ENCODE data around the gene LAMC1.

LAMC1 gene

GRCh38 chr1:183152180-183152579, 129.0 kb downstream of the LAMC1 start:
- DNase-seq, result no peak

- no peak for DNase-seq
Observed at GRCh38 chr1:183155939-183156338, 132.7 kb downstream of the LAMC1 start.

DNA sequence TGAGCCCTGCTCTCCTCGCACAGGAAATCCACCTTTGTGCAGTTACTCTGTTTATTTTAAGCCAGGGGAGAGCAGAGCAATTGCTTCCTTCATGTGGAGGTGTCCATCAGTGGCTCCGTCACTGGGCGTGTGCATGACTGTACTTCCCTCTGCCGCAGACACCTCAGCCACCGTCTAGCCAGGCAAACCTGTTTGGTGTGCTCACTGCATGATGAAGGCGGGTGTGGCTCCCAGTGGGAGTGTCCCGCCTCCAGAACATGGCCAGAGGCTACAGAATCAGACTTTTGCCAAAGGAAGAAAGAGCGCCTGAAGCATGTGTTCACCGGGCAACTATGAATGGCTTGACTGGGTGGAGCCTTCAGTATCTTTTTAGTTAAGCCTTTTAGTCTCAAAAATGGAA, 136.7 kb downstream of the LAMC1 start:
- DNase-seq, result no peak

DNA sequence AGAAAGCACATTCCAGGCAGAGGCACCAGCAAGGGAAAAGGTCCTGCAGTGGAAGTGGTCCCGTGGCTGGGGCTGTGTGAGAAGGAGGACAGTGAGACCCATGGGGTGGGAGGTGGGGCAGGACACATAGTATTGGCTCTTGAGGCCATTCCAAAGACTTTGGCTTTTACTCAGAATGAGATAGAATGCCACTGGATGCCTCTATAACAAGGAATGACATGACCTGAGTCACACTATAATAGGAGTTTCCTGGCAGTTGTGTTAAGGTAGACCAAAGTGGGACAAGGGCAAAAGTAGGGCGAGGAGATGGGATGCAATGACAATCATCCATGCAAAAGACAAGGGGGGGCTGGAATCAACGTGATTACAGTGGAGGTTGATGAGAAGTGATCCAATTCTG, 138.2 kb downstream of the LAMC1 start:
- no peak for DNase-seq

DNA sequence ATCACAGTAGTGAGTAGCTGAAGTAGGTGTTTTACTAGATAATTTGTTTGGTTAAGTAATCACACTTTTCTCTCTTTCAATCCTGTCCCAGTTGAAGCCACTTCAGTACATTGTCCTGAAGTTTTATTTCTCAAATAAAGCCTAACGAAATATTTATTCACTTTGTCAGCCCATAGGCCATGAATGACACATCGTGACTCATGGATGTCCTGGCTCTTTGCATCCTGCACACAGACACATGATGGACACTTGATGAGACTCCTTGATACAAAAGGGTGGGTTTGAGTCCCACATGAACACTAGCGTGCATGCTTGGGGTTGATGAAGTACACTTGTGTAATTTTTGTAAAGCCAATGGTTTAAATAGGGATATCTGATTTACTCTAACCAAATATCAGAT, 140.1 kb downstream of the LAMC1 start:
- DNase-seq, result no peak

DNA sequence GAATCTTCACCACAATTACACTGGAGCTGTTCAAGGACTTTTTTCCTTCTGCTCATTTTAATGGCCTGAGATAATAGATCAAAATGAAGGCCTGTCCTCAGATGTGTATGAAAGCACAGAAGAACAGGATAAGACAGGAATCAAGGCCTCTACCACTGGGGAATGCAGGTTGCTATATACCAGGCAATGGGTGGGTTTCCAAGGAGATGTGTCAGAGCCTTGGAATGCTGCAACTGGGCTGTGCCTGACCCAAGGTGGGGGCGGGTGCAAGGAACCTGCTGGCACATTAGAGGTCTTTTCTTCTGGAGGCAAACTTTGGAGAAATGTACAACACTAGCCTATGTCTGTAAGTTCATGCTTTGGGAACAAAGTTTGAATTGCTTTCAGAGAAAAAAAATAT, 141.1 kb downstream of the LAMC1 start:
- DNase-seq, result no peak

DNA sequence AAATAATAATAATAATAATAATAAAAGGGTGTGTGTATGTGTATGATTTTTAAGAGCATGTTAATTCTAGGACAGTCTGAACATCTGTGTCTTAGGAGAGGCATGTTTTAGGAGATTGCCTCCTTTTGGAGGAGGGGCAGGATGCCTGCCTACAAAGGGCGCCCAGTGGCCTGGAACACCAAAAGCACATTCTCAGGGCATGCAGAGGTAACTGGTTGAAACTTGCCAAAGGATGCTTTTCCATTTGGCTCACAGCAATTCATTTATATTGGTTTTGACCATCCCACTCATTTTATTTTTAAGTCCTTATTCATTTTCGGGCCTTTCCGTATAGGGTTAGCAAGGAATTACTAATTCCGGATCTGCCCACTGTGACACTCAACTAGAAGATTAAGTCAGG, 141.7 kb downstream of the LAMC1 start:
- no peak for DNase-seq

GRCh38 chr1:183165456-183165855, 142.2 kb downstream of the LAMC1 start:
- no peak for DNase-seq

DNA sequence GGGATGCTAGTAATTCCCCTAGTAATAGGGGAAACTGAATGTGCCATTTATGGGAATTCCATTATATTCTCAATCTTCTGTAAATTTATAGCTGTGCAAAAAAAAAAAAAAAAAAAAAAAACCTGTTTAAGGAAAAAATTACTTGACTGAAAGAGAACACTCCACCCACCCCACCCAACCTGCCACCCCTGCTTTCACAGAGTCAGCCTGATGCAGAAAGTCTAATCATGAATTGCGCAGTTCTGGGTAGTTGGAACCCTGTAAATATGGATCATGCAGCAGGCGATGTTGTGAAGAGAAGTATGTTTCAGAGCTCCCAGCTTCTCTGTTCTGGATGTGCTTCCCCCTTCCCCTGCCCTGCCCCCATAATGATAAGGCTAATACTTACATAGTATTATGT, 143.2 kb downstream of the LAMC1 start:
- DNase-seq, result no peak

- DNase-seq, result no peak
Observed at GRCh38 chr1:183167676-183168075, 144.5 kb downstream of the LAMC1 start.

DNA sequence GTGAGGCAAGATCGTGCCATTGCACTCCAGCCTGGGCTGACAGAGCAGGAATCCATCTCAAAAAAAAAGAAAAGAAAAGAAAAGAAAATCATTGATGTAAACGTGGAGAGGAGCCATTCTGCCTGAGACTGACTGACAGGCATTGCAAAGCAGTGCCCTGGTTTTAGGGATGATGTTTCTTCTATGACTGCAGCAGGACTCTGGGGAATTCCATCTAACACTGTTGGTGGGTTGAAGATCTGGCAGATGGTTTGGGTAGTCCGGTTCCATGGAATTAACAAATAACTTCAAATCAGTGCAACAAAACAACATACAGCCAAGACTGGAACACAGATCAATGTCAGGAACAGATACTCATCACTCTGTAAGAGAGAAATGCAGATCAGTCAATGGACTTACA, 145.1 kb downstream of the LAMC1 start:
- no peak for DNase-seq

GRCh38 chr1:183173828-183174227, 150.6 kb downstream of the LAMC1 start:
- DNase-seq, result no peak

- no peak for DNase-seq
Observed at GRCh38 chr1:183175631-183176030, 152.4 kb downstream of the LAMC1 start.

DNA sequence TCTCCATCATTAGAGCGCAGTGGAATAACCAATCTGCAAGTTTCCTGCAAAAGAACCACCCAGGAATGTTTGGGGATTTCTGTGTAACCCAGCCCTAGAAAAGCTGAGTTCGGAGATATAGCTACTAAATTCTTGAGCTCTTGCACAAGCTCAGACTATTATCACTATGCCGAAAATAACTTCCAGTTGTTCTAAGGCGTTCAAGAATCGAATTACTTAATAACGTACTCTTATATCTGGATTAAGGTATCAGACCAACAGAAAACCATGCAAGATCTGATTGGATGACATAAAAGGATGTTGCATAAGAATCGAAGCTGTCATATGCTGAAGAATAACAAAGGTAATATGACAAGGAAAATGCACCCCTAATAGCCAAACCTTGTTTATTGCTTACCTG, 155.3 kb downstream of the LAMC1 start:
- no peak for DNase-seq

DNA sequence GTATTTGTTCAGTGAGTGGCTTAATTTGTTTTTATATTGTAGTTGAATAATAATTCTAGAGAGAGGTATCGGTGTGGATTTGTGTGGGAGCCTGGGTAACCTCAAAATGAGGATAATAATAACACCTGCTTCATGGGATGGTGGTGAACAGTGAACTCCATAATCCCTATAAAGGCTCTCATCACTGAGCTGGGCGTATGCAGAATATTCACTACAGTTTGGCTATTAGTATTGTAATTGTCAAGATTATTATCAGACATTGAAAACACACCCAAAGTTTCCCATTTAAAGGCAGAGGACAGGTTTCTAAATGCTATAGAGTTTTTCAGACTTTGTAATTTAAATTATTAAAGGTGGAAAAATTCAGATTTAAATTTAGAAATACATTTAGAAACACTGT, 155.8 kb downstream of the LAMC1 start:
- DNase-seq, result no peak

DNA sequence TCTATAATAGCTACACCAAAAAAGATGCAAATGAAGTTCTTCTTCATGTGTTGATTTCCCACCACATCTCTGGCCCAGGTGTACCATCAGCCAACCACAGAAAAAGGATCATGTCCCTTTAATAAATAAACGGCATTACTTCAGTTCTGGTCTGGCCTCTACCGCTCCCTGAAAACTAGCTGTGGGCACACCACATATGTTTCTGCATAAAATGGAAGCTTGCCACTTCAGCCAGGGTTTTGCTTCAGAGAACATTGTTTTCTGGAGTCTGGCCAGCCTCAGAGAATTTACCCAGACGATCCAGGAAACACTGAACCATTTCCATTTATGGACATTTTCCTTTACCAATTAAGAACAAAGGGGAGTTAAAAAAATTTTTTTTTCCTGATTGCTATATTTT, 157.0 kb downstream of the LAMC1 start:
- DNase-seq, result no peak

DNA sequence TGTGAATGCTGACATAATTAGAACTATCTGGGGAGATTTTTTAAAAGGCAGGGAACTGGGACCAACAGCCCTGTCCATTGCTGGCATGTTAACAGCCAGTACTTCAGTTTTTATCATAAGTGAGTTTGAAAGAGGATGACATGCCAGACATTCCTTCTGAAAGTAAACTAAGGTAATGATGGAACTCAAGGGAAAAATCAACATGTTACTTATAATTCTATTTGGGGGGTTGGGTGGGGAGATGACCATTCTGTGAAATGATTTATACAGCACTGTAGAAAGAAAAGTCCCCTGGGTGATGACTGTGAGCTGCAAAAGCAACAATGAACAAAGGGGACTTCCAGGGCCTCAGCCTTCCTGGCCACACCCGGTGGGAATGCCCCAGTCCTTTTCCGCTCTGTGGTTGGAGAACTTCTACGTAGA, 157.4 kb downstream of the LAMC1 start:
- DNase-seq, result peak in 1 of 4 experiments; percentile 26

- DNase-seq, result no peak
Observed at GRCh38 chr1:183185941-183186490, 162.8 kb downstream of the LAMC1 start, which contains the start of gene LAMC2. LAMC2 (plus strand) TSS chr1:183186264; CDS start chr1:183186353, 89 bp downstream.

- DNase-seq, result no peak
Observed at GRCh38 chr1:183186841-183187240, 163.6 kb downstream of the LAMC1 start.

DNA sequence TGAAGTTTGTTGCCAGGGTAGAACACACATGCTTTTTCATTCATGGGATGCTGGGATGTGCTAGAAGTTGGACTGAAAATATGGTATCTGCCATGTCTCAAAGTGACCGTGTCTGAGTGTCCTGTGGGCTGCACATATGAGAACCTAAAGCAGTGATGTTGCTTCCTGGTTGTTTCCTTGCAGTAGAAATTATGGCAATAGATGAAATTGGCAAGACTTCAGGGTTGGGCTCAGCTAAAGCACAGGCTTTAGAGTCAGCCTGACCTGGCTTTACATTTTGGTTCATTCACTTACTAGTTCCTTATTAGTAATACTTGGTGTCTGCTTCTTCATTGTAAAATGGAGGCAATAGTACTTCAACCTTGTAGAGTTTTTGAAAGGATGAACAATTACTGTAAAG, 165.0 kb downstream of the LAMC1 start:
- no peak for DNase-seq

- no peak for DNase-seq
Observed at GRCh38 chr1:183191833-183192232, 168.6 kb downstream of the LAMC1 start.

- no peak for DNase-seq
Observed at GRCh38 chr1:183193963-183194525, 170.8 kb downstream of the LAMC1 start.

DNA sequence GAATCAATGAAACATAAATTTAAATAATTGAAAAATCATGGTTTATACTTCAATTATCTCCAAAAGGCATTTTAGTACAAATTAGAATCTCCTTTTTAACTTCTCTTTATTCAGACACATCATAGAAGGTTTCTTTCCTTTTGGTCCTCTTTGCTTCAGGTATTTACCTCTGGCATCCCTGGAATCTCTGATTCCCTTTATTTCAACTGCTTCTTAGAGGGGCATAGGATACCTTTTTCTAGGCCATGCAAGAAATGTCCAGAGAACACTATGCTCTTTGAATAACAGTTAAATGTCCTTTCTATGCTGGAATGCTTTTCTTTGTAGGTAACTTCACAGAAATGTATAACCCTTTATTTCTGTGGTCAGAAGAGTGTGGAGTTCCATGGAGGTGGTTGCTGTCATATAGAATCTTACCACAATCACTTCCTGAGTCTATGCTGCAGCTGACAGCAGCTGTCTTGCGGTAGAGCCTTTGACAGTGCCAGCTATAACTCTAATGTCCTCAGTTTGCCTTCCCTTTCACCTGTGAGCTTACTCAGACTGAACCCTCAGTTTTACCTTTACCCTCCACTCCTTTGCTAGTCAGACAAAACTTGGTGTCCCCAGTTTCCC, 171.4 kb downstream of the LAMC1 start:
- no peak for DNase-seq

- DNase-seq, result no peak
Observed at GRCh38 chr1:183195142-183195574, 171.9 kb downstream of the LAMC1 start.
